Keratinocyte (primary cell): ENCODE results near the gene PRSS37. TPM values are rescaled to one million over a fixed set of nuclear protein-coding genes. Genes with fewer than 3 reads are reported as not detected.

Experiments used
- DNase-seq: peaks from one replicate; pipeline ENCODE4 v3.0.0-alpha.2; 2011; ENCODE audit warnings: low read depth, missing footprints, low spot score
- FAIRE-seq: peaks from 2 replicates; lab custom pipeline; 2011; peaks lifted over from hg19 to GRCh38; lab: Jason Lieb, UNC
- H2AFZ ChIP-seq: 2 replicates; pipeline ENCODE4 v1.6.0; 2012; ENCODE audit warnings: low read length, control low read depth, inconsistent platforms; ENCODE audit not compliant: control insufficient read depth
- H3K27ac ChIP-seq: 2 replicates; pipeline ENCODE4 v1.5.1; 2011; ENCODE audit warnings: low read length; ENCODE audit not compliant: control insufficient read depth, insufficient read depth
- H3K27me3 ChIP-seq: 3 replicates; pipeline ENCODE4 v1.6.0; 2011; ENCODE audit warnings: low read length; ENCODE audit not compliant: control insufficient read depth, insufficient read depth; ENCODE audit errors: extremely low read depth
- H3K36me3 ChIP-seq, 2 experiments: 2 replicates in 1 of 2; 3 replicates in 1 of 2; pipeline ENCODE4 v1.5.1; 2011; ENCODE audit warnings: low read length in 2 of 2, mild to moderate bottlenecking in 1 of 2; ENCODE audit not compliant: control insufficient read depth in 2 of 2, insufficient read depth in 2 of 2; ENCODE audit errors: extremely low read depth in 1 of 2
- H3K4me1 ChIP-seq: 3 replicates; pipeline ENCODE4 v1.5.1; 2011; ENCODE audit warnings: low read length; ENCODE audit not compliant: control insufficient read depth, insufficient read depth; ENCODE audit errors: extremely low read depth
- H3K4me2 ChIP-seq: 3 replicates; pipeline ENCODE4 v1.6.0; 2011; ENCODE audit warnings: low read depth, low read length; ENCODE audit not compliant: control insufficient read depth, insufficient read depth; ENCODE audit errors: extremely low read depth
- H3K4me3 ChIP-seq, 3 experiments: fragments of 200-600 bp in 1 of 3; sonication (generic) in 1 of 3; 2 replicates in 2 of 3; 3 replicates in 1 of 3; pipeline ENCODE4 v1.5.1; 2011 to 2016; ENCODE audit warnings: low read length in 3 of 3, mild to moderate bottlenecking in 3 of 3, control low read depth in 2 of 3, inconsistent platforms in 1 of 3, low read depth in 1 of 3, mixed read lengths in 1 of 3, mixed run types in 1 of 3, moderate library complexity in 1 of 3; ENCODE audit not compliant: control insufficient read depth in 2 of 3, insufficient read depth in 2 of 3; ENCODE audit errors: extremely low read depth in 1 of 3
- H3K79me2 ChIP-seq: 2 replicates; pipeline ENCODE4 v1.6.0; 2012; ENCODE audit warnings: low read length; ENCODE audit not compliant: control insufficient read depth, insufficient read depth
- H3K9ac ChIP-seq: 3 replicates; pipeline ENCODE4 v1.6.0; 2011; ENCODE audit warnings: low read length; ENCODE audit not compliant: control insufficient read depth, insufficient read depth; ENCODE audit errors: extremely low read depth
- H3K9me1 ChIP-seq: 3 replicates; pipeline ENCODE4 v1.6.0; 2011; ENCODE audit warnings: low read length; ENCODE audit not compliant: control insufficient read depth, insufficient read depth; ENCODE audit errors: extremely low read depth
- H3K9me3 ChIP-seq: 2 replicates; pipeline ENCODE4 v1.5.1; 2012; ENCODE audit warnings: low read depth, low read length; ENCODE audit not compliant: control insufficient read depth
- H4K20me1 ChIP-seq: 3 replicates; pipeline ENCODE4 v1.6.0; 2011; ENCODE audit warnings: low read length; ENCODE audit not compliant: control insufficient read depth, insufficient read depth; ENCODE audit errors: extremely low read depth
- CTCF ChIP-seq, 3 experiments: IDR thresholded peaks in 1 of 3; conservative IDR thresholded peaks in 1 of 3; optimal IDR thresholded peaks in 1 of 3; 2 replicates in 2 of 3; 3 replicates in 1 of 3; pipeline versions ENCODE3 to v1.5.1; 2011; ENCODE audit warnings: low read length in 3 of 3, mild to moderate bottlenecking in 3 of 3, moderate library complexity in 2 of 3, control low read depth in 1 of 3, inconsistent platforms in 1 of 3; ENCODE audit not compliant: insufficient read depth in 2 of 3; ENCODE audit errors: extremely low read depth in 1 of 3
- EZH2 ChIP-seq: IDR thresholded peaks from one replicate; pipeline ENCODE4 v1.6.1; 2012; ENCODE audit warnings: inconsistent platforms, mild to moderate bottlenecking, low read length, moderate library complexity
- dilution Hi-C: fragments of 300-500 bp; cut with MboI; formaldehyde crosslinking; loops from one replicate; pipeline ENCODE4 v1.7.0; 2020; ENCODE audit warnings: low sequenced_read_pairs; ENCODE audit not compliant: extremely low pct_ligation_motif_present
- polyA plus RNA-seq, 5 experiments: library from polyadenylated mRNA; depleted of rRNA in 3 of 5; stranded (reverse) in 3 of 5; stranded (forward) in 1 of 5; unstranded in 1 of 5; fragments of >200 nt; gene quantifications; 1 replicate in 1 of 5; 2 replicates in 3 of 5; 3 replicates in 1 of 5; pipeline versions ENCODE4 v1.2.1 to v1.2.3, GENCODE V29; 2011 to 2012; ENCODE audit warnings: missing spikeins in 2 of 5, low read depth in 1 of 5, low replicate concordance in 1 of 5

Gene PRSS37
- polyA plus RNA-seq, 1 donor (not counting 4 experiments of a cell fraction or from before 2014, with no cell fraction given): not detected

- DNase-seq (no peak), FAIRE-seq (no peak)
- Histone ChIP-seq H3K9me1 (no peaks in the 10 kb centered on the region), H3K27me3 (no peaks in the 10 kb centered on the region), H3K27ac (no peak overlapping the region), H3K79me2 (no peaks in the 10 kb centered on the region), H3K4me1 (no peaks in the 10 kb centered on the region), H3K4me3 (no peak overlapping the region), H3K9ac (no peak overlapping the region), H4K20me1 (no peaks in the 10 kb centered on the region), H2AFZ (no peak overlapping the region), H3K4me2 (no peak overlapping the region), H3K36me3 (no peaks in the 10 kb centered on the region), H3K9me3 (no peaks in the 10 kb centered on the region)
- TF ChIP-seq CTCF (optimal IDR thresholded peaks at IDR 0.05 in 1 of 3, IDR thresholded peaks at IDR 0.05 in 1 of 3, conservative IDR thresholded peaks at IDR 0.05 in 1 of 3; ENCODE audit: extremely low read depth in 1 of 3, insufficient read depth in 2 of 3, low read length in 3 of 3) (no peak), EZH2 (no peak)
- dilution Hi-C loops: no loop called here
These were observed 34.2 kb upstream of the PRSS37 start for GRCh38 chr7:141875453-141875852.

GRCh38 chr7:141874787-141875186 lies 33.5 kb upstream of the PRSS37 start:
- Histone ChIP-seq H3K4me1 (no peaks in the 10 kb centered on the region), H3K9ac (no peak overlapping the region), H3K36me3 (no peaks in the 10 kb centered on the region), H3K27me3 (no peaks in the 10 kb centered on the region), H3K27ac (no peak overlapping the region), H4K20me1 (no peaks in the 10 kb centered on the region), H3K4me2 (no peak overlapping the region), H3K4me3 (no peak overlapping the region), H3K9me3 (no peaks in the 10 kb centered on the region), H3K79me2 (no peaks in the 10 kb centered on the region), H2AFZ (no peak overlapping the region), H3K9me1 (no peaks in the 10 kb centered on the region)
- DNase-seq (no peak), FAIRE-seq (no peak)
- no peak for TF ChIP-seq EZH2
- TF ChIP-seq CTCF (optimal IDR thresholded peaks at IDR 0.05 in 1 of 3, IDR thresholded peaks at IDR 0.05 in 1 of 3, conservative IDR thresholded peaks at IDR 0.05 in 1 of 3; ENCODE audit: extremely low read depth in 1 of 3, insufficient read depth in 2 of 3, low read length in 3 of 3): no peak
- dilution Hi-C loops: no loop called here
